Lower leg skin (tissue), 3 donors: Measurements from ENCODE around the gene TRMT2A.

Experiments
- POLR2A ChIP-seq, 2 donors: fragments of 450-650 bp; IDR thresholded peaks; one replicate each; pipeline ENCODE4 v1.6.1; 2016 to 2017; ENCODE audit warnings: antibody characterized with exemption in 2 of 2, mild to moderate bottlenecking in 1 of 2, moderate library complexity in 1 of 2
- TF ChIP-seq, protein P1 (sequence below), 3 donors: fragments of 450-650 bp; IDR thresholded peaks; one replicate each; pipeline ENCODE4 v1.5.1; 2016; ENCODE audit warnings: antibody characterized with exemption in 3 of 3, mild to moderate bottlenecking in 3 of 3, moderate library complexity in 2 of 3

DNA sequence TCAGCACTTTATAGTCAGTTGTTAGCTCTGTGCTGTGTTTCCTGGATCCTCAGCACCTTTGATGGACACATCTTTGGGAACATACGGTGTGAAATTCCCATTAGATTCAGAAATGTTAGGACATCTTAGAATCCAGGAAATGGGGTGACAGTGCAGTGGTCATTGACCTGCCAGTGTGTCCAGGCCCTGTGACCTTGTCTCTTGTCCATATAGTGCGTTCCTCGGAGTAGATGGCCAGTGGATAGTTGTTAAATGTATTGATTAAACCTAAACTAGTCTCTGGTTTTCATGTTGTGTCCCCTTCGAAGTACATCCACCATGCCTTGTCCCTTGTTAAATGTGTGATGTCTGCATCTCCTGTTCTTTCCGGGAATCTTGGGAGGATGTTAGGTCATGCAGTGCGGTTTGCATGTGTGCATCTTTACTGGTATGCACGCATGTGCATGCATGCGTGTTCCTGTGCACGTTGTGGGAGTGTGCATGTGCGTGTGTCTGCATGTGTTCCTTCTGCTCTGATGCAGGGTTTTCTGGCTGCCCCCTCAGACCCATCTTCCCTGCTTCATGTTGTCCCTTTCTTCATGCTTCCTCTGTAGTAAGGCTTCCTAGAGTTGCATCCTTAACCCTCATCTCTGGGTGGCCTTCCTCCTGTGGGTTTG is 33.0 kb downstream of the TRMT2A start:
- TF ChIP-seq, protein P1, sequence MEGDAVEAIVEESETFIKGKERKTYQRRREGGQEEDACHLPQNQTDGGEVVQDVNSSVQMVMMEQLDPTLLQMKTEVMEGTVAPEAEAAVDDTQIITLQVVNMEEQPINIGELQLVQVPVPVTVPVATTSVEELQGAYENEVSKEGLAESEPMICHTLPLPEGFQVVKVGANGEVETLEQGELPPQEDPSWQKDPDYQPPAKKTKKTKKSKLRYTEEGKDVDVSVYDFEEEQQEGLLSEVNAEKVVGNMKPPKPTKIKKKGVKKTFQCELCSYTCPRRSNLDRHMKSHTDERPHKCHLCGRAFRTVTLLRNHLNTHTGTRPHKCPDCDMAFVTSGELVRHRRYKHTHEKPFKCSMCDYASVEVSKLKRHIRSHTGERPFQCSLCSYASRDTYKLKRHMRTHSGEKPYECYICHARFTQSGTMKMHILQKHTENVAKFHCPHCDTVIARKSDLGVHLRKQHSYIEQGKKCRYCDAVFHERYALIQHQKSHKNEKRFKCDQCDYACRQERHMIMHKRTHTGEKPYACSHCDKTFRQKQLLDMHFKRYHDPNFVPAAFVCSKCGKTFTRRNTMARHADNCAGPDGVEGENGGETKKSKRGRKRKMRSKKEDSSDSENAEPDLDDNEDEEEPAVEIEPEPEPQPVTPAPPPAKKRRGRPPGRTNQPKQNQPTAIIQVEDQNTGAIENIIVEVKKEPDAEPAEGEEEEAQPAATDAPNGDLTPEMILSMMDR (IDR thresholded peaks at IDR 0.05) = no peak
- TF ChIP-seq POLR2A (IDR thresholded peaks at IDR 0.05) = no peak
